ENCODE data around the gene CCDC77. TPM values are rescaled to one million over a fixed set of nuclear protein-coding genes. Genes with fewer than 3 reads are reported as not detected.

CCDC77 gene
- total RNA-seq, 1 experiment from 2014 or later = 21.9 TPM

GRCh38 chr12:388012-388411, 13.4 kb upstream of the CCDC77 start:
- H3K4ac ChIP-seq (ENCODE audit: low read depth, low read length) = no peak overlapping the region
- H3K56ac ChIP-seq (ENCODE audit: insufficient read length, low read depth, low read length) = no peak overlapping the region
- H4K5ac ChIP-seq (ENCODE audit: insufficient read length, low read depth, low read length) = no peak overlapping the region
- no peaks in the 10 kb centered on the region for H3K4me1 ChIP-seq (ENCODE audit: insufficient read depth, low read length)
- H2BK120ac ChIP-seq (ENCODE audit: low read depth, low read length, poor library complexity, severe bottlenecking) = no peak overlapping the region
- H2BK12ac ChIP-seq (ENCODE audit: insufficient read length, low read depth, low read length) = no peak overlapping the region
- peak overlapping the region; percentile 97 for H3K9ac ChIP-seq (ENCODE audit: extremely low read depth, insufficient read length, low read length)
- no peak overlapping the region for H4K91ac ChIP-seq (ENCODE audit: insufficient read length, low read depth, low read length)
- H2BK15ac ChIP-seq (ENCODE audit: low read depth, low read length) = no peak overlapping the region
- no peaks in the 10 kb centered on the region for H3K23me2 ChIP-seq (ENCODE audit: insufficient read length, low read depth, low read length, poor library complexity, severe bottlenecking)
- H3K23ac ChIP-seq (ENCODE audit: insufficient read length, low read depth, low read length) = no peak overlapping the region
- H2AFZ ChIP-seq (ENCODE audit: low read length) = no peak overlapping the region
- H3K4me3 Mint-ChIP-seq = peak overlapping the region; percentile 93 to 95
- no peak overlapping the region for H3K27ac ChIP-seq (ENCODE audit: insufficient read length, low read depth, low read length)
- H3T11ph ChIP-seq (ENCODE audit: low read length) = no peak overlapping the region
- H3K27ac Mint-ChIP-seq = peak overlapping the region in 1 of 3 experiments; percentile 97; a peak in 2 of 7 replicates
- no peak overlapping the region for H2BK20ac ChIP-seq (ENCODE audit: low read depth, low read length, poor library complexity, severe bottlenecking)
- no peaks in the 10 kb centered on the region for H4K20me1 ChIP-seq (ENCODE audit: control insufficient read depth, insufficient read depth, insufficient read length)
- H2BK5ac ChIP-seq (ENCODE audit: insufficient read length, low read length) = no peak overlapping the region
- H3K4me1 Mint-ChIP-seq = peaks cover 14 to 16% of the 10 kb centered on the region in 2 experiments
- H3K18ac ChIP-seq (ENCODE audit: insufficient read length, low read depth, low read length) = no peak overlapping the region
- peaks cover 6 to 28% (median 25%) of the 10 kb centered on the region in 3 experiments; a peak in 6 of 7 replicates for H3K36me3 Mint-ChIP-seq (ENCODE audit: insufficient read depth in 1 of 3, low read depth in 3 of 3)
- H3K14ac ChIP-seq (ENCODE audit: insufficient read depth, low read length) = no peak overlapping the region
- H3K9me3 ChIP-seq (ENCODE audit: control insufficient read depth, low read depth, low read length) = no peaks in the 10 kb centered on the region
- no peak for DNase-seq
- H3K79me2 ChIP-seq (ENCODE audit: insufficient read depth, low read length) = peaks cover 16% of the 10 kb centered on the region; the same call in 1 of the 2 replicates
- no peaks in the 10 kb centered on the region for H3K27me3 ChIP-seq (ENCODE audit: insufficient read depth, low read length)
- peak overlapping the region; percentile 93 for H3K4me2 ChIP-seq (ENCODE audit: insufficient read depth, insufficient read length, low read length)
- no peak overlapping the region for H4K8ac ChIP-seq (replicated peaks; ENCODE audit: insufficient read length, low read depth, low read length)
- H3K27me3 Mint-ChIP-seq (ENCODE audit: low read depth) = peaks cover 3% of the 10 kb centered on the region; the same call in 1 of the 2 replicates
- WGBS (ENCODE audit: extremely low coverage, insufficient read length, low lambda C conversion rate) = no CpG with 5 or more reads among the region's 2 CpGs
- no peaks in the 10 kb centered on the region for H3K79me1 ChIP-seq (ENCODE audit: insufficient read depth, low read depth, low read length, poor library complexity, severe bottlenecking)
- H2AK5ac ChIP-seq (ENCODE audit: insufficient read length, low read length) = no peak overlapping the region
- H3K9me3 Mint-ChIP-seq = no peaks in the 10 kb centered on the region; a peak in 2 of 5 replicates
- TF ChIP-seq CTCF (conservative IDR thresholded peaks at IDR 0.05) = no peak

All from H9 (cell line).